T47D (cell line): ENCODE measurements around the gene PTPRT.
"Not testable (repeated sequence)": the region's sequence is repeated elsewhere in the genome, so short reads cannot be mapped to it uniquely, and the experiment has no call there.

ENCODE experiments used
- DNase-seq, 2 experiments: peaks; one replicate each; pipeline versions ENCODE4 v3.0.0 to v3.0.0-alpha.2; 2011 to 2012; ENCODE audit warnings: low read depth in 1 of 2, low spot score in 1 of 2
- JUND ChIP-seq: IDR thresholded peaks from 2 replicates; pipeline ENCODE4 v1.6.1; 2012; ENCODE audit warnings: low read depth
- in situ Hi-C: cut with HindIII; loops from 2 replicates; pipeline ENCODE4 v1.10.0; 2016; ENCODE audit warnings: low sequenced_read_pairs, low pct_unique_long_range_greater_than_20kb

PTPRT gene

GRCh38 chr20:42923348-42923918 lies 266.3 kb downstream of the PTPRT start:
- in situ Hi-C loops = no loop called here
- no peak for DNase-seq
- no peak for TF ChIP-seq JUND

- no peak for TF ChIP-seq JUND
- no peak for DNase-seq
- in situ Hi-C loops = no loop called here
These were observed 268.9 kb downstream of the PTPRT start for GRCh38 chr20:42920776-42921175.

- in situ Hi-C loops = no loop called here
- no peak for TF ChIP-seq JUND
- no peak for DNase-seq
These were observed 270.4 kb downstream of the PTPRT start for GRCh38 chr20:42919316-42919715.

GRCh38 chr20:42915081-42915480 lies 274.6 kb downstream of the PTPRT start:
- in situ Hi-C loops = no loop called here
- no peak for TF ChIP-seq JUND
- no peak for DNase-seq

GRCh38 chr20:42914302-42914701 lies 275.4 kb downstream of the PTPRT start:
- no peak for TF ChIP-seq JUND
- no peak for DNase-seq
- in situ Hi-C loops = no loop called here

- DNase-seq, in situ Hi-C loops: not testable (repeated sequence)
These were observed 278.9 kb downstream of the PTPRT start for GRCh38 chr20:42910808-42911207.

- no peak for TF ChIP-seq JUND
- no peak for DNase-seq
- in situ Hi-C loops = no loop called here
These were observed 282.0 kb downstream of the PTPRT start for GRCh38 chr20:42907730-42908129.

- DNase-seq = no peak
- in situ Hi-C loops = no loop called here
- TF ChIP-seq JUND = no peak
These were observed 283.6 kb downstream of the PTPRT start for GRCh38 chr20:42906120-42906519.

- DNase-seq = no peak
- TF ChIP-seq JUND = no peak
- in situ Hi-C loops = no loop called here
These were observed 287.2 kb downstream of the PTPRT start for GRCh38 chr20:42902509-42902908.

- DNase-seq = no peak
- in situ Hi-C loops = no loop called here
- no peak for TF ChIP-seq JUND
These were observed 287.8 kb downstream of the PTPRT start for GRCh38 chr20:42901689-42902440.

GRCh38 chr20:42900764-42901163 lies 288.9 kb downstream of the PTPRT start:
- in situ Hi-C loops, DNase-seq: not testable (repeated sequence)

- DNase-seq = no peak
- in situ Hi-C loops = no loop called here
- TF ChIP-seq JUND = no peak
These were observed 294.7 kb downstream of the PTPRT start for GRCh38 chr20:42895020-42895419.

- no peak for DNase-seq
These were observed 295.2 kb downstream of the PTPRT start for GRCh38 chr20:42894483-42894882.

GRCh38 chr20:42889517-42889916 lies 300.2 kb downstream of the PTPRT start:
- in situ Hi-C loops = no loop called here
- no peak for TF ChIP-seq JUND
- peak; percentile 45 to 88 for DNase-seq

More at GRCh38 chr20:42894483-42894882, 295.2 kb downstream of the PTPRT start:
- TF ChIP-seq JUND = no peak
- in situ Hi-C loops = no loop called here
